ENCODE results near the gene DCBLD1.

DNA sequence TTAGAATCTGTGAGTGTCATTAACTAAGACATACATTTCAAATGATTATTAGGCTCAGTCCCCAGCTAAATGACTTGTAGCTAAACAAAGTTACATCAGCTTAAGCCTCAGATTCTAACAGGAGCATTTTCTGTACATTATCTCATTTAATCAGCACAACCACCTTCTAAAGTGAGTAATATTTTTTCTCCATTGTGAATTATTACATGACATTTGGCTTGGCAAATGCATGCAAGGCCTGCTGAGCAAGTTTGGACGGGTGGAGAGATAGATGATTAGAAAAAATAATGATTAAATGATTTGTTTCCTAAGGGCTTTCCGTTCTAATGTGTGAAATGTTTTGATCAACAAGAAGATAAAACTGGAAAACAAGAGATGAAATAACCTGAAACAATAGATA, 20.7 kb downstream of the DCBLD1 start:
- no peak for TF ChIP-seq EZH2 (IDR thresholded peaks at IDR 0.05; ENCODE audit: low read length)
- TF ChIP-seq, protein P1, sequence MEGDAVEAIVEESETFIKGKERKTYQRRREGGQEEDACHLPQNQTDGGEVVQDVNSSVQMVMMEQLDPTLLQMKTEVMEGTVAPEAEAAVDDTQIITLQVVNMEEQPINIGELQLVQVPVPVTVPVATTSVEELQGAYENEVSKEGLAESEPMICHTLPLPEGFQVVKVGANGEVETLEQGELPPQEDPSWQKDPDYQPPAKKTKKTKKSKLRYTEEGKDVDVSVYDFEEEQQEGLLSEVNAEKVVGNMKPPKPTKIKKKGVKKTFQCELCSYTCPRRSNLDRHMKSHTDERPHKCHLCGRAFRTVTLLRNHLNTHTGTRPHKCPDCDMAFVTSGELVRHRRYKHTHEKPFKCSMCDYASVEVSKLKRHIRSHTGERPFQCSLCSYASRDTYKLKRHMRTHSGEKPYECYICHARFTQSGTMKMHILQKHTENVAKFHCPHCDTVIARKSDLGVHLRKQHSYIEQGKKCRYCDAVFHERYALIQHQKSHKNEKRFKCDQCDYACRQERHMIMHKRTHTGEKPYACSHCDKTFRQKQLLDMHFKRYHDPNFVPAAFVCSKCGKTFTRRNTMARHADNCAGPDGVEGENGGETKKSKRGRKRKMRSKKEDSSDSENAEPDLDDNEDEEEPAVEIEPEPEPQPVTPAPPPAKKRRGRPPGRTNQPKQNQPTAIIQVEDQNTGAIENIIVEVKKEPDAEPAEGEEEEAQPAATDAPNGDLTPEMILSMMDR (optimal IDR thresholded peaks at IDR 0.05 in 1 of 3, IDR thresholded peaks at IDR 0.05 in 1 of 3, conservative IDR thresholded peaks at IDR 0.05 in 1 of 3; ENCODE audit: extremely low read depth in 1 of 3, insufficient read depth in 2 of 3, low read length in 3 of 3): no peak

Measured in keratinocyte (primary cell).